ENCODE data around the gene UHRF2. TPM values are rescaled to one million over a fixed set of nuclear protein-coding genes. Genes with fewer than 3 reads are reported as not detected.

UHRF2 gene
- total and polyA plus RNA-seq, 2 of the 13 experiments (the other 11 are each of a cell fraction or from before 2014, with no cell fraction given), result 42.1 to 44.2 TPM

DNA sequence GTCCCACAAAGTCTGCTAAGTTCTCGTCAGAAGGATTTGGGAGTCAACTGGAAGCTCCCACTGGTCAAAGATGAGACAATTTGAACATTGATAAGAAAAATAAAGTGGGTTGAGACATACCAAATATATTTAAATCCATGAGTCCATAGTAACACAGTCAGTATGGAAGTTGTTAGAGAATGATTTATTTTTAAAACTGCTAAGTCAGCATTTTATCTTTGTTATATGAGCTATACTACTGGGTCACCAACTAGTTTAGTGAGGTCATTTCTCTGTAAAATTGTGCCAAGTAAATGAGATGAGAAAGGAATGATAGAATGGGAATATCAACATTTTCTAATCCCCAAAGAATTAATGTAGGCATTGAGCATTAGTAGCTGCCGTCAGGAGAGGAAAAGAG lies 60.2 kb downstream of the UHRF2 start:
- BruUV-seq (replicated peaks), result no TSS peak
- Histone ChIP-seq H3K27ac (ENCODE audit: extremely low read length, insufficient read depth, low read length) (no peak overlapping the region), H3K27me3 (ENCODE audit: control insufficient read depth in 1 of 2, insufficient read depth in 2 of 2, low read length in 2 of 2) (no peaks in the 10 kb centered on the region), H3K9me3 (ENCODE audit: low read length) (no peaks in the 10 kb centered on the region), H4K20me1 (ENCODE audit: insufficient read depth, low read length) (no peaks in the 10 kb centered on the region), H3K79me2 (ENCODE audit: insufficient read depth, low read length) (peaks cover 9% of the 10 kb centered on the region), H3K4me1 (ENCODE audit: insufficient read depth, low read length) (no peaks in the 10 kb centered on the region), H3K4me2 (ENCODE audit: low read depth, low read length) (no peak overlapping the region), H3K9ac (ENCODE audit: insufficient read depth, low read depth, low read length) (no peak overlapping the region), H3K36me3 (replicated peaks in 1 of 2; ENCODE audit: control insufficient read depth in 1 of 2, insufficient read depth in 2 of 2, low read length in 2 of 2) (peaks cover 0 to 31% of the 10 kb centered on the region in 2 experiments; a peak in 3 of 5 replicates), H2AFZ (ENCODE audit: low read length) (no peak overlapping the region), H3K4me3 (replicated peaks in 1 of 3; ENCODE audit: insufficient read depth in 1 of 3, low read depth in 2 of 3, low read length in 3 of 3) (no peak overlapping the region)
- in situ Hi-C loops (cut with HindIII; ENCODE audit: extremely low pct_ligation_motif_present, low pct_unique_long_range_greater_than_20kb) (no loop called here), intact Hi-C loops (cut with micrococcal nuclease; ENCODE audit: unreplicated experiment) (no loop called here)
- POLR2A ChIA-PET, result no interaction called here
- CTCF ChIA-PET (ENCODE audit: low intra/inter-chr PET ratio, low total read pairs), result no interaction called here
- ATAC-seq (no peak), FAIRE-seq (no peak), DNase-seq (ENCODE audit: low spot score) (no peak)
- 98% methylated on average over 2 of the region's 2 CpGs for WGBS (ENCODE audit: low lambda C conversion rate)
- TF ChIP-seq, protein P1, sequence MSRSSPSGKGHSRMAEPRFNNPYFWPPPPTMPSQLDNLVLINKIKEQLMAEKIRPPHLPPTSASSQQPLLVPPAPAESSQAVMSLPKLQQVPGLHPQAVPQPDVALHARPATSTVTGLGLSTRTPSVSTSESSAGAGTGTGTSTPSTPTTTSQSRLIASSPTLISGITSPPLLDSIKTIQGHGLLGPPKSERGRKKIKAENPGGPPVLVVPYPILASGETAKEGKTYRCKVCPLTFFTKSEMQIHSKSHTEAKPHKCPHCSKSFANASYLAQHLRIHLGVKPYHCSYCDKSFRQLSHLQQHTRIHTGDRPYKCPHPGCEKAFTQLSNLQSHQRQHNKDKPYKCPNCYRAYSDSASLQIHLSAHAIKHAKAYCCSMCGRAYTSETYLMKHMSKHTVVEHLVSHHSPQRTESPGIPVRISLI (CRISPR knock-in tag; IDR thresholded peaks at IDR 0.05; ENCODE audit: borderline replicate concordance), result no peak
- peak; percentile 99 to 100 for TF ChIP-seq MAFK (conservative IDR thresholded peaks at IDR 0.05 in 1 of 2, IDR thresholded peaks at IDR 0.05 in 1 of 2; ENCODE audit: low read length in 2 of 2)
- TF ChIP-seq ZNF780A (CRISPR knock-in tag; IDR thresholded peaks at IDR 0.05), result no peak
- no peak for TF ChIP-seq TCF7L2 (IDR thresholded peaks at IDR 0.05; ENCODE audit: low read depth, low read length)
- TF ChIP-seq MAFF (IDR thresholded peaks at IDR 0.05; ENCODE audit: low read depth, low read length), result peak; percentile 100
- TF ChIP-seq ZNF343 (CRISPR knock-in tag; IDR thresholded peaks at IDR 0.05), result no peak

DNA sequence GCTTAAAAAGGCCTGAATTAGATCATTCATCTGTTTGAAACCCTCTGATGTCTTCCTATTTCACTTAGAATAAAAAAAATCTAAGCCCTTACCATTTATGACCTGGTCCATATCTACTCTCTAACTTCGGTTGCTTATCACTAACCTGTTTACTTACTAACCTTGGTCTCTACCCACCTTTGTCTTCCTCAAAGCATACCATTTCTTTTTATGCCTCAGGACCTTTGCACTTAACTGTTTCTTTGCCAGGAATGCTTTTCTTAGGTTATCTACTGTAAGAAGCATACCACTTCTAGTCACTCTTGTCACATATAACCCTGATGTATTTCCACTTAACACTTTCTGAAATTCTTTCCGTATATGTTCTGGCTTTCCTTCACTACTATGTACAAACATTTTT lies 67.0 kb downstream of the UHRF2 start:
- no peak overlapping the region for H3K9ac ChIP-seq (ENCODE audit: insufficient read depth, low read depth, low read length)
- no peak overlapping the region for H3K27ac ChIP-seq (ENCODE audit: extremely low read length, insufficient read depth, low read length)
- peaks cover 21% of the 10 kb centered on the region for H3K4me1 ChIP-seq (ENCODE audit: insufficient read depth, low read length)
- WGBS (ENCODE audit: low lambda C conversion rate), result 47% methylated on average over 2 of the region's 2 CpGs
- POLR2A ChIA-PET, result no interaction called here
- H2AFZ ChIP-seq (ENCODE audit: low read length), result no peak overlapping the region
- BruUV-seq (replicated peaks), result no TSS peak
- no peaks in the 10 kb centered on the region for H4K20me1 ChIP-seq (ENCODE audit: insufficient read depth, low read length)
- intact Hi-C loops (cut with micrococcal nuclease; ENCODE audit: unreplicated experiment), result no loop called here
- no peak overlapping the region for H3K4me3 ChIP-seq (replicated peaks in 1 of 3; ENCODE audit: insufficient read depth in 1 of 3, low read depth in 2 of 3, low read length in 3 of 3)
- DNase-seq (ENCODE audit: low spot score), result no peak
- H3K4me2 ChIP-seq (ENCODE audit: low read depth, low read length), result no peak overlapping the region
- no peaks in the 10 kb centered on the region for H3K79me2 ChIP-seq (ENCODE audit: insufficient read depth, low read length)
- in situ Hi-C loops (cut with HindIII; ENCODE audit: extremely low pct_ligation_motif_present, low pct_unique_long_range_greater_than_20kb), result no loop called here
- CTCF ChIA-PET (ENCODE audit: low intra/inter-chr PET ratio, low total read pairs), result no interaction called here
- peaks cover 4 to 57% of the 10 kb centered on the region in 2 experiments for H3K36me3 ChIP-seq (replicated peaks in 1 of 2; ENCODE audit: control insufficient read depth in 1 of 2, insufficient read depth in 2 of 2, low read length in 2 of 2)
- ATAC-seq, result no peak
- no peak for FAIRE-seq
- H3K27me3 ChIP-seq (ENCODE audit: control insufficient read depth in 1 of 2, insufficient read depth in 2 of 2, low read length in 2 of 2), result no peaks in the 10 kb centered on the region
- H3K9me3 ChIP-seq (ENCODE audit: low read length), result no peaks in the 10 kb centered on the region
- no peak for TF ChIP-seq ZNF567 (CRISPR knock-in tag; IDR thresholded peaks at IDR 0.05; ENCODE audit: borderline replicate concordance)
- TF ChIP-seq ZNF460 (CRISPR knock-in tag; IDR thresholded peaks at IDR 0.05; ENCODE audit: borderline replicate concordance), result no peak
- TF ChIP-seq ZNF121 (CRISPR knock-in tag; IDR thresholded peaks at IDR 0.05), result no peak
- TF ChIP-seq SOX13 (IDR thresholded peaks at IDR 0.05), result no peak
- peak in 1 of 2 experiments; percentile 75; a peak in 2 of 4 replicates for TF ChIP-seq SOX13 (CRISPR knock-in tag; conservative IDR thresholded peaks at IDR 0.05 in 1 of 2, IDR thresholded peaks at IDR 0.05 in 1 of 2)
- TF ChIP-seq, protein P2, sequence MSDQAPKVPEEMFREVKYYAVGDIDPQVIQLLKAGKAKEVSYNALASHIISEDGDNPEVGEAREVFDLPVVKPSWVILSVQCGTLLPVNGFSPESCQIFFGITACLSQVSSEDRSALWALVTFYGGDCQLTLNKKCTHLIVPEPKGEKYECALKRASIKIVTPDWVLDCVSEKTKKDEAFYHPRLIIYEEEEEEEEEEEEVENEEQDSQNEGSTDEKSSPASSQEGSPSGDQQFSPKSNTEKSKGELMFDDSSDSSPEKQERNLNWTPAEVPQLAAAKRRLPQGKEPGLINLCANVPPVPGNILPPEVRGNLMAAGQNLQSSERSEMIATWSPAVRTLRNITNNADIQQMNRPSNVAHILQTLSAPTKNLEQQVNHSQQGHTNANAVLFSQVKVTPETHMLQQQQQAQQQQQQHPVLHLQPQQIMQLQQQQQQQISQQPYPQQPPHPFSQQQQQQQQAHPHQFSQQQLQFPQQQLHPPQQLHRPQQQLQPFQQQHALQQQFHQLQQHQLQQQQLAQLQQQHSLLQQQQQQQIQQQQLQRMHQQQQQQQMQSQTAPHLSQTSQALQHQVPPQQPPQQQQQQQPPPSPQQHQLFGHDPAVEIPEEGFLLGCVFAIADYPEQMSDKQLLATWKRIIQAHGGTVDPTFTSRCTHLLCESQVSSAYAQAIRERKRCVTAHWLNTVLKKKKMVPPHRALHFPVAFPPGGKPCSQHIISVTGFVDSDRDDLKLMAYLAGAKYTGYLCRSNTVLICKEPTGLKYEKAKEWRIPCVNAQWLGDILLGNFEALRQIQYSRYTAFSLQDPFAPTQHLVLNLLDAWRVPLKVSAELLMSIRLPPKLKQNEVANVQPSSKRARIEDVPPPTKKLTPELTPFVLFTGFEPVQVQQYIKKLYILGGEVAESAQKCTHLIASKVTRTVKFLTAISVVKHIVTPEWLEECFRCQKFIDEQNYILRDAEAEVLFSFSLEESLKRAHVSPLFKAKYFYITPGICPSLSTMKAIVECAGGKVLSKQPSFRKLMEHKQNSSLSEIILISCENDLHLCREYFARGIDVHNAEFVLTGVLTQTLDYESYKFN (CRISPR knock-in tag; conservative IDR thresholded peaks at IDR 0.05), result 0 out of 2 replicates have a peak, but pooled peaks have one; percentile 24
- no peak for TF ChIP-seq ZFP37 (CRISPR knock-in tag; IDR thresholded peaks at IDR 0.05; ENCODE audit: borderline replicate concordance)
- TF ChIP-seq ZNF652 (CRISPR knock-in tag; IDR thresholded peaks at IDR 0.05; ENCODE audit: borderline replicate concordance, low read depth), result peak; percentile 95
- TF ChIP-seq HNF4A (CRISPR knock-in tag; IDR thresholded peaks at IDR 0.05), result peak; percentile 40; the same call in 1 of the 2 replicates
